ENCODE measurements around the gene STX19.
A peak's percentile ranks its signal among the peaks of the same experiment; 100 is the strongest.

Gene STX19

GRCh38 chr3:94026623-94027022 is 1.8 kb downstream of the STX19 start:
- no peak for DNase-seq

- DNase-seq, result no peak
These were observed 4.0 kb downstream of the STX19 start for GRCh38 chr3:94024385-94024784.

- DNase-seq, result no peak
These were observed 8.1 kb downstream of the STX19 start for GRCh38 chr3:94020293-94020692.

GRCh38 chr3:94019659-94020058 is 8.7 kb downstream of the STX19 start:
- DNase-seq, result no peak

- DNase-seq, result no peak
These were observed 13.4 kb downstream of the STX19 start for GRCh38 chr3:94015025-94015424.

- no peak for DNase-seq
These were observed 16.2 kb downstream of the STX19 start for GRCh38 chr3:94012185-94012584.

GRCh38 chr3:94011233-94011711 is 17.1 kb downstream of the STX19 start:
- no peak for DNase-seq

- no peak for DNase-seq
These were observed 18.8 kb downstream of the STX19 start for GRCh38 chr3:94009608-94010007.

- DNase-seq, result no peak
These were observed 20.1 kb downstream of the STX19 start for GRCh38 chr3:94008253-94008652.

GRCh38 chr3:94004301-94004910 is 24.0 kb downstream of the STX19 start:
- peak; percentile 38 for DNase-seq

GRCh38 chr3:94001827-94002495 is 26.4 kb downstream of the STX19 start:
- no peak for DNase-seq

GRCh38 chr3:94001191-94001590 is 27.2 kb downstream of the STX19 start:
- DNase-seq, result no peak

GRCh38 chr3:93994056-93994455 is 34.3 kb downstream of the STX19 start:
- DNase-seq, result no peak

GRCh38 chr3:93992207-93992606 is 36.2 kb downstream of the STX19 start:
- no peak for DNase-seq

- DNase-seq, result no peak
These were observed 36.8 kb downstream of the STX19 start for GRCh38 chr3:93991631-93992030.

- DNase-seq, result no peak
These were observed 39.2 kb downstream of the STX19 start for GRCh38 chr3:93989241-93989640.

GRCh38 chr3:93988764-93989163 is 39.6 kb downstream of the STX19 start:
- DNase-seq, result no peak

- no peak for DNase-seq
These were observed 40.1 kb downstream of the STX19 start for GRCh38 chr3:93988283-93988682.

- DNase-seq, result no peak
These were observed 43.8 kb downstream of the STX19 start for GRCh38 chr3:93984618-93985017.

- DNase-seq, result no peak
These were observed 45.0 kb downstream of the STX19 start for GRCh38 chr3:93983408-93983807.

- DNase-seq, result no peak
These were observed 46.7 kb downstream of the STX19 start for GRCh38 chr3:93981649-93982048.

GRCh38 chr3:93979850-93980676 is 48.3 kb downstream of the STX19 start, which contains the start of gene ARL13B:
TSS of gene ARL13B (plus strand) at chr3:93980155. CDS start at chr3:93980424, 269 bp downstream.
- peak; percentile 94 for DNase-seq

Data from central memory CD4-positive, alpha-beta T cell (primary cell).